ENCODE measurements around the gene MAD1L1. TPM values are rescaled to one million over a fixed set of nuclear protein-coding genes. Genes with fewer than 3 reads are reported as not detected.

The MAD1L1 gene
- total and polyA plus RNA-seq, 2 donors (not counting 3 experiments of a cell fraction or from before 2014, with no cell fraction given) = 34.1 to 42.3 TPM

DNA sequence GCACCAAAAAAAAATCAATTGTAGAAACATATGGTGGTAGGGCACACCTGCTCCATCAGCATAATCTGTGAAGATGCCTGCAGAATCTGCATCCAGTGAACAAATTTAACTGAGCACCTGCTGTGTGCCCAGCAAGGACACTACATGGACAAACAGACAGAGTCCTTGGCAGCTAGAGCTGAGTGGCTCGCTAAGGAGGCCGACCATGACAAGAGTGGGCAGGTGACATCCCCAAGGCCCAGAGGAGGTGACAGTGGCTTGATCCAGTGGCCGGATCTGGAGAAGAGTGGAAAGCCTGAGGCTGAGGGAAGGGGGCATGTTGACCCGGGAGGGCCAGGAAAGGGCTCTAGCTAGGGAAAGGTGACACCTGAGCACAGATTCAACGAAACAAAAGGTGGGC lies 68.1 kb downstream of the MAD1L1 start:
- Histone ChIP-seq H3K79me2 (ENCODE audit: control insufficient read depth, insufficient read depth, low read length) (no peaks in the 10 kb centered on the region), H3K36me3 (ENCODE audit: control insufficient read depth in 2 of 2, extremely low read depth in 1 of 2, insufficient read depth in 2 of 2, low read length in 2 of 2) (no peaks in the 10 kb centered on the region), H4K20me1 (replicated peaks; ENCODE audit: control insufficient read depth, extremely low read depth, insufficient read depth, low read length) (no peaks in the 10 kb centered on the region), H3K9me1 (replicated peaks; ENCODE audit: control insufficient read depth, extremely low read depth, insufficient read depth, low read length) (no peaks in the 10 kb centered on the region), H3K4me3 (replicated peaks in 1 of 3; ENCODE audit: insufficient read depth in 1 of 3, low read depth in 1 of 3, low read length in 3 of 3) (no peak overlapping the region), H3K27ac (ENCODE audit: insufficient read depth, low read depth, low read length) (no peak overlapping the region), H3K4me2 (ENCODE audit: insufficient read depth, low read length) (no peak overlapping the region), H3K9ac (replicated peaks; ENCODE audit: extremely low read depth, insufficient read depth, low read length) (no peak overlapping the region), H3K4me1 (ENCODE audit: control insufficient read depth, extremely low read depth, insufficient read depth, low read length) (no peaks in the 10 kb centered on the region), H3K9me3 (replicated peaks; ENCODE audit: control insufficient read depth, insufficient read depth, low read length) (no peaks in the 10 kb centered on the region), H3K27me3 (ENCODE audit: control insufficient read depth in 2 of 2, insufficient read depth in 2 of 2, low read length in 2 of 2) (no peaks in the 10 kb centered on the region), H2AFZ (ENCODE audit: low read depth, low read length) (no peak overlapping the region)
- ChIA-PET CTCF (no interaction called here), POLR2A (no interaction called here)
- no TSS peak for BruUV-seq (replicated peaks)
- dilution Hi-C loops (cut with MboI; ENCODE audit: extremely low pct_ligation_motif_present, low sequenced_read_pairs) = no loop called here
- no peak for FAIRE-seq
- TF ChIP-seq FOS (IDR thresholded peaks at IDR 0.05; ENCODE audit: borderline replicate concordance, insufficient read depth, low read length) = no peak
- no peak for TF ChIP-seq MYC (IDR thresholded peaks at IDR 0.05; ENCODE audit: low read depth, low read length)
- DNase-seq (ENCODE audit: low read depth, low spot score) = no peak
- intact Hi-C loops (cut with micrococcal nuclease) = no loop called here

DNA sequence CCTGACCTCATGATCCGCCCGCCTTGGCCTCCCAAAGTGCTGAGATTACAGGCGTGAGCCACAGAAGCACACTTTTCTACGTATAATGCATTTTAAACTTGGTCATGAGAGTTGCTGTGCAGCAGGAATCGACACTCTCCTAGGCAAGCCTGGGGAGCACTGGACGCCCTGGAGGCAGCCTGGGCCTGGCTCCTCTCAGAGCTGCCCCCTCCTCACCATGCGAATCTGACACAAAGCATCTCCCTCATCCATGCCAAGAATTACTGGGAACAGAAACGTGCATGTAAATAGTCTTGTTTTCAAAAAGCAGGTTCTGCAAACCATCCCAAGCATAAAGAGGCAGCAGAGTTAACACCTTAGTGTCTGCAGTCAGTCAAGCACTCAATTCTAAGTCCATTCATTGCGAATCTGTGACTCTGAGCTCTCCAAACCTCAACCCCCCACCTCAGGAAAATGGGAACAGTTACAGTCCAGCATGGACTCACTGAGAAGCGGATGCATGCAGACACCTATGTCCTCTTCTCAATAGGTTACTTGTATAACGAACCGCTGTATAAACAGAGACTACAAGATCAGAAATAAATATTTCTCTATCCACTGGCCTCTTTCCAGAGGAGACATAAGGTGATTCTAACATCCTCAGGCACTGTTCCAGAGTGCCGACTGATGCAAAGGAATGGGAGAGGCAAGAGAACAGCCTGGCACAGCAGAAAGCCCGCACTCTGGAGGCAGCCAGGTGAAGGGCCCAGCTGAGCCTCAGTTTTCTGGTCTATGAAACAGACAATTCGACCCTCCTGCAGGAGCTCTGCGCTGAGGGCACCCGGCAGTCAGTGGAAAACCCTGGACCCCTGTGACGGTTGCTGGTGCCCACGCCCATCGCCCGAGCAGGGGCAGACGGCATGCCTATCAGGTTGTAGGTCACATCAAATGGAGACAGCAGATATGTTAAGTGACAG lies 68.9 kb downstream of the MAD1L1 start:
- no peaks in the 10 kb centered on the region for H3K4me1 ChIP-seq (ENCODE audit: control insufficient read depth, extremely low read depth, insufficient read depth, low read length)
- no peak overlapping the region for H3K9ac ChIP-seq (replicated peaks; ENCODE audit: extremely low read depth, insufficient read depth, low read length)
- no peak overlapping the region for H3K27ac ChIP-seq (ENCODE audit: insufficient read depth, low read depth, low read length)
- CTCF ChIA-PET = no interaction called here
- no TSS peak for BruUV-seq (replicated peaks)
- H3K4me2 ChIP-seq (ENCODE audit: insufficient read depth, low read length) = no peak overlapping the region
- H3K27me3 ChIP-seq (ENCODE audit: control insufficient read depth in 2 of 2, insufficient read depth in 2 of 2, low read length in 2 of 2) = no peaks in the 10 kb centered on the region
- no peaks in the 10 kb centered on the region for H4K20me1 ChIP-seq (replicated peaks; ENCODE audit: control insufficient read depth, extremely low read depth, insufficient read depth, low read length)
- DNase-seq (ENCODE audit: low read depth, low spot score) (no peak), FAIRE-seq (no peak)
- intact Hi-C loops (cut with micrococcal nuclease) = no loop called here
- no peak overlapping the region for H2AFZ ChIP-seq (ENCODE audit: low read depth, low read length)
- H3K9me3 ChIP-seq (replicated peaks; ENCODE audit: control insufficient read depth, insufficient read depth, low read length) = no peaks in the 10 kb centered on the region
- no peaks in the 10 kb centered on the region for H3K79me2 ChIP-seq (ENCODE audit: control insufficient read depth, insufficient read depth, low read length)
- dilution Hi-C loops (cut with MboI; ENCODE audit: extremely low pct_ligation_motif_present, low sequenced_read_pairs) = no loop called here
- POLR2A ChIA-PET = no interaction called here
- no peaks in the 10 kb centered on the region for H3K36me3 ChIP-seq (ENCODE audit: control insufficient read depth in 2 of 2, extremely low read depth in 1 of 2, insufficient read depth in 2 of 2, low read length in 2 of 2)
- H3K9me1 ChIP-seq (replicated peaks; ENCODE audit: control insufficient read depth, extremely low read depth, insufficient read depth, low read length) = no peaks in the 10 kb centered on the region
- no peak overlapping the region for H3K4me3 ChIP-seq (replicated peaks in 1 of 3; ENCODE audit: insufficient read depth in 1 of 3, low read depth in 1 of 3, low read length in 3 of 3)
- TF ChIP-seq MYC (IDR thresholded peaks at IDR 0.05; ENCODE audit: low read depth, low read length) (no peak), FOS (IDR thresholded peaks at IDR 0.05; ENCODE audit: borderline replicate concordance, insufficient read depth, low read length) (no peak), POLR2A (IDR thresholded peaks at IDR 0.05; ENCODE audit: low read depth, low read length) (no peak), POLR2AphosphoS5 (IDR thresholded peaks at IDR 0.05; ENCODE audit: insufficient read depth, low read depth, low read length) (no peak), JUN (IDR thresholded peaks at IDR 0.05; ENCODE audit: borderline replicate concordance, insufficient read depth, insufficient read length, low read depth) (no peak), GATA2 (IDR thresholded peaks at IDR 0.05; ENCODE audit: insufficient read depth, insufficient read length, low read depth, low read length) (no peak)
- TF ChIP-seq, protein P1, sequence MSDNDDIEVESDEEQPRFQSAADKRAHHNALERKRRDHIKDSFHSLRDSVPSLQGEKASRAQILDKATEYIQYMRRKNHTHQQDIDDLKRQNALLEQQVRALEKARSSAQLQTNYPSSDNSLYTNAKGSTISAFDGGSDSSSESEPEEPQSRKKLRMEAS (IDR thresholded peaks at IDR 0.05; ENCODE audit: insufficient read depth, insufficient read length) = no peak
- TF ChIP-seq, protein P2, sequence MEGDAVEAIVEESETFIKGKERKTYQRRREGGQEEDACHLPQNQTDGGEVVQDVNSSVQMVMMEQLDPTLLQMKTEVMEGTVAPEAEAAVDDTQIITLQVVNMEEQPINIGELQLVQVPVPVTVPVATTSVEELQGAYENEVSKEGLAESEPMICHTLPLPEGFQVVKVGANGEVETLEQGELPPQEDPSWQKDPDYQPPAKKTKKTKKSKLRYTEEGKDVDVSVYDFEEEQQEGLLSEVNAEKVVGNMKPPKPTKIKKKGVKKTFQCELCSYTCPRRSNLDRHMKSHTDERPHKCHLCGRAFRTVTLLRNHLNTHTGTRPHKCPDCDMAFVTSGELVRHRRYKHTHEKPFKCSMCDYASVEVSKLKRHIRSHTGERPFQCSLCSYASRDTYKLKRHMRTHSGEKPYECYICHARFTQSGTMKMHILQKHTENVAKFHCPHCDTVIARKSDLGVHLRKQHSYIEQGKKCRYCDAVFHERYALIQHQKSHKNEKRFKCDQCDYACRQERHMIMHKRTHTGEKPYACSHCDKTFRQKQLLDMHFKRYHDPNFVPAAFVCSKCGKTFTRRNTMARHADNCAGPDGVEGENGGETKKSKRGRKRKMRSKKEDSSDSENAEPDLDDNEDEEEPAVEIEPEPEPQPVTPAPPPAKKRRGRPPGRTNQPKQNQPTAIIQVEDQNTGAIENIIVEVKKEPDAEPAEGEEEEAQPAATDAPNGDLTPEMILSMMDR (IDR thresholded peaks at IDR 0.05; ENCODE audit: extremely low read depth in 1 of 2, insufficient read depth in 1 of 2, low read depth in 1 of 2, low read length in 2 of 2) = no peak
